ENCODE results near the gene PIGH. TPM values are rescaled to one million over a fixed set of nuclear protein-coding genes. Genes with fewer than 3 reads are reported as not detected.

Gene PIGH
- total RNA-seq, 1 experiment from 2014 or later = 9.4 TPM

- Histone ChIP-seq H2AFZ (ENCODE audit: low read length) (no peak overlapping the region), H3K18ac (ENCODE audit: insufficient read length, low read depth, low read length) (no peak overlapping the region), H3K4me2 (ENCODE audit: insufficient read depth, insufficient read length, low read length) (no peak overlapping the region), H3T11ph (ENCODE audit: low read length) (no peak overlapping the region), H3K27ac (ENCODE audit: insufficient read length, low read depth, low read length) (no peak overlapping the region), H2BK15ac (ENCODE audit: low read depth, low read length) (no peak overlapping the region), H3K27me3 (ENCODE audit: insufficient read depth, low read length) (no peaks in the 10 kb centered on the region), H2BK20ac (ENCODE audit: low read depth, low read length, poor library complexity, severe bottlenecking) (no peak overlapping the region), H2BK120ac (ENCODE audit: low read depth, low read length, poor library complexity, severe bottlenecking) (no peak overlapping the region), H2AK5ac (ENCODE audit: insufficient read length, low read length) (no peak overlapping the region), H3K56ac (ENCODE audit: insufficient read length, low read depth, low read length) (no peak overlapping the region), H3K4me1 (ENCODE audit: insufficient read depth, low read length) (no peaks in the 10 kb centered on the region), H3K23ac (ENCODE audit: insufficient read length, low read depth, low read length) (no peak overlapping the region), H3K79me2 (ENCODE audit: insufficient read depth, low read length) (no peaks in the 10 kb centered on the region), H2BK5ac (ENCODE audit: insufficient read length, low read length) (no peak overlapping the region), H3K9me3 (ENCODE audit: control insufficient read depth, low read depth, low read length) (no peaks in the 10 kb centered on the region), H3K9ac (ENCODE audit: extremely low read depth, insufficient read length, low read length) (no peak overlapping the region), H3K23me2 (ENCODE audit: insufficient read length, low read depth, low read length, poor library complexity, severe bottlenecking) (no peaks in the 10 kb centered on the region), H4K5ac (ENCODE audit: insufficient read length, low read depth, low read length) (no peak overlapping the region), H3K79me1 (ENCODE audit: insufficient read depth, low read depth, low read length, poor library complexity, severe bottlenecking) (no peaks in the 10 kb centered on the region), H4K91ac (ENCODE audit: insufficient read length, low read depth, low read length) (no peak overlapping the region), H2BK12ac (ENCODE audit: insufficient read length, low read depth, low read length) (no peak overlapping the region), H4K20me1 (ENCODE audit: control insufficient read depth, insufficient read depth, insufficient read length) (no peaks in the 10 kb centered on the region), H3K4ac (ENCODE audit: low read depth, low read length) (no peak overlapping the region), H3K14ac (ENCODE audit: insufficient read depth, low read length) (no peak overlapping the region), H4K8ac (replicated peaks; ENCODE audit: insufficient read length, low read depth, low read length) (no peak overlapping the region)
- WGBS (ENCODE audit: extremely low coverage, insufficient read length, low lambda C conversion rate) = no CpG with 5 or more reads among the region's 1 CpG
- Mint-ChIP-seq H3K4me3 (no peak overlapping the region), H3K27ac (no peak overlapping the region), H3K4me1 (no peaks in the 10 kb centered on the region), H3K27me3 (ENCODE audit: low read depth) (no peaks in the 10 kb centered on the region), H3K36me3 (ENCODE audit: insufficient read depth in 1 of 3, low read depth in 3 of 3) (peaks cover 5 to 52% (median 31%) of the 10 kb centered on the region in 3 experiments; a peak in 6 of 7 replicates), H3K9me3 (no peaks in the 10 kb centered on the region)
- no peak for DNase-seq
- TF ChIP-seq CTCF (conservative IDR thresholded peaks at IDR 0.05) = no peak
Observed at GRCh38 chr14:67581643-67582042, 18.4 kb downstream of the PIGH start.
